ENCODE results near the gene ARFGAP1.

ARFGAP1 gene

DNA sequence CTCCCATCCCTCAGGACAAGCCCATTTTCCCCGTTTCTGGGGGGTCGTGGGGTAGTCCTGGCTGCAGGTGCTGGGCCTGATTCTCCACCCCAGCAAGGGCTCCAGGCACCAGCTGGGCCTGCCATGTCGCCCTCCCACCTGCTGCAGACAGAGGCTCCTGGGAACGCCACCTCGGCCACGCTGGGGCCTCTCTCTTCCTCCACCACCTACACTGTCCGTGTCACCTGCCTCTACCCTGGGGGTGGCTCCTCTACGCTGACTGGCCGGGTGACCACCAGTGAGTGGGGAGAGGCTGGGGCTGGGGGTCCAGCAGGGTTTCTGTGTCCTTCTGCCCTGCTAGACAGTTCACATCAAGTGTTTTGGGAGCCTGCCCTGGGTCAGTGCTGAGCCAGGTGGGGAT, 39.7 kb downstream of the ARFGAP1 start:
- Histone ChIP-seq H3K27me3 (ENCODE audit: control insufficient read depth, insufficient read depth, low read length) (peaks cover 15% of the 10 kb centered on the region), H3K9me3 (ENCODE audit: control insufficient read depth, low read length) (no peaks in the 10 kb centered on the region), H3K36me3 (ENCODE audit: control insufficient read depth, insufficient read depth, low read length) (no peaks in the 10 kb centered on the region), H3K9ac (ENCODE audit: low read length) (no peak overlapping the region), H3K4me1 (ENCODE audit: control insufficient read depth, insufficient read depth, low read length) (no peaks in the 10 kb centered on the region), H3K4me3 (ENCODE audit: low read length) (no peak overlapping the region)

DNA sequence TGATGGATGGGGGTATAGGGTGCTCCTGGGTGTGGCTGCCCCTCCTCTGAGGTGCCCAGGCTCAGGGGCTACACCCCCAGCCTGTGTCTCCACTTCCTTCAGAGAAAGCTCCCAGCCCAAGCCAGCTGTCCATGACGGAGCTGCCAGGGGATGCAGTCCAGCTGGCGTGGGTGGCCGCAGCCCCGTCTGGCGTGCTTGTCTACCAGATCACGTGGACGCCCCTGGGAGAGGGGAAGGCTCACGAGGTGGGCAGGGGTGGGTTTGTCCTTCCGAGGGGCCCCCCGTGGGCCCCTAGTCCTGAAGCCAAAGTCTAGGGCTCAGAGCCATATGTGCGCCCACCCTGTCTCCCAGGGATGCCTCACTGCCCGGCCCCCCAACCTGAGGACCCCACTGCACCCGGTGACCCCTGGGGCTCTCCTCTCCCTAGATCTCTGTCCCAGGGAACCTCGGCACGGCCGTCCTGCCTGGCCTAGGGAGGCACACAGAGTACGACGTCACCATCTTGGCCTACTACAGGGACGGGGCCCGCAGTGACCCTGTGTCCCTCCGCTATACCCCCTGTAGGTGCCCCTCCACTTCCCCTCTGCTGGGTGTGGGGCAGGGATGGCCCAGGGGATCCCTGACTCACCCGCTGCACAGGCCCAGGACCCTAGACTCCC, 40.2 kb downstream of the ARFGAP1 start:
- H3K36me3 ChIP-seq (ENCODE audit: control insufficient read depth, insufficient read depth, low read length), result no peaks in the 10 kb centered on the region
- H3K4me1 ChIP-seq (ENCODE audit: control insufficient read depth, insufficient read depth, low read length), result no peaks in the 10 kb centered on the region
- H3K4me3 ChIP-seq (ENCODE audit: low read length), result no peak overlapping the region
- H3K27me3 ChIP-seq (ENCODE audit: control insufficient read depth, insufficient read depth, low read length), result peaks cover 15% of the 10 kb centered on the region
- H3K9ac ChIP-seq (ENCODE audit: low read length), result no peak overlapping the region
- no peaks in the 10 kb centered on the region for H3K9me3 ChIP-seq (ENCODE audit: control insufficient read depth, low read length)

GRCh38 chr20:63313349-63314014, 40.9 kb downstream of the ARFGAP1 start:
- Histone ChIP-seq H3K36me3 (ENCODE audit: control insufficient read depth, insufficient read depth, low read length) (no peaks in the 10 kb centered on the region), H3K4me3 (ENCODE audit: low read length) (no peak overlapping the region), H3K27me3 (ENCODE audit: control insufficient read depth, insufficient read depth, low read length) (peaks cover 10% of the 10 kb centered on the region), H3K9me3 (ENCODE audit: control insufficient read depth, low read length) (no peaks in the 10 kb centered on the region), H3K4me1 (ENCODE audit: control insufficient read depth, insufficient read depth, low read length) (no peaks in the 10 kb centered on the region), H3K9ac (ENCODE audit: low read length) (no peak overlapping the region)

DNA sequence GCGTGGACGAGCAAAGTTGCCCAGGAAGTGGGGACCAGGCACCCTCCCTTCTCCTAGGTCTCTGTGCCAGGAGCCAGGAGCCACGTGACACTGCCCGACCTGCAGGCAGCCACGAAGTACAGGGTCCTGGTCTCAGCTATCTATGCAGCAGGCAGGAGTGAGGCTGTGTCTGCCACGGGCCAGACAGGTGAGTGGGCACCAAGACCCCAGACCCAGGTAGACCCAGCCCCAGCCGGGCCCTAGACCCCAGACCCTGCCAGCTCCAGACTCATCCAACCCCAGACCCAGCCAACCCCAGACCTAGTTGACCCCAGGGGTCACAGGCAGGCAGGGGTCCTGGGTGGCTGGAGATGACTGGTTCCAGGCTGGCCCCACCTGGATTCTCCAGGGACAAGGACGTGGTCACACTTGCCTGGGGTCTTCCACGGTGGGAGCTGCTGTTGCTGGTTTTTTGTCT, 41.4 kb downstream of the ARFGAP1 start:
- no peaks in the 10 kb centered on the region for H3K36me3 ChIP-seq (ENCODE audit: control insufficient read depth, insufficient read depth, low read length)
- no peak overlapping the region for H3K4me3 ChIP-seq (ENCODE audit: low read length)
- peaks cover 7% of the 10 kb centered on the region for H3K27me3 ChIP-seq (ENCODE audit: control insufficient read depth, insufficient read depth, low read length)
- no peak overlapping the region for H3K9ac ChIP-seq (ENCODE audit: low read length)
- no peaks in the 10 kb centered on the region for H3K4me1 ChIP-seq (ENCODE audit: control insufficient read depth, insufficient read depth, low read length)
- H3K9me3 ChIP-seq (ENCODE audit: control insufficient read depth, low read length), result no peaks in the 10 kb centered on the region

DNA sequence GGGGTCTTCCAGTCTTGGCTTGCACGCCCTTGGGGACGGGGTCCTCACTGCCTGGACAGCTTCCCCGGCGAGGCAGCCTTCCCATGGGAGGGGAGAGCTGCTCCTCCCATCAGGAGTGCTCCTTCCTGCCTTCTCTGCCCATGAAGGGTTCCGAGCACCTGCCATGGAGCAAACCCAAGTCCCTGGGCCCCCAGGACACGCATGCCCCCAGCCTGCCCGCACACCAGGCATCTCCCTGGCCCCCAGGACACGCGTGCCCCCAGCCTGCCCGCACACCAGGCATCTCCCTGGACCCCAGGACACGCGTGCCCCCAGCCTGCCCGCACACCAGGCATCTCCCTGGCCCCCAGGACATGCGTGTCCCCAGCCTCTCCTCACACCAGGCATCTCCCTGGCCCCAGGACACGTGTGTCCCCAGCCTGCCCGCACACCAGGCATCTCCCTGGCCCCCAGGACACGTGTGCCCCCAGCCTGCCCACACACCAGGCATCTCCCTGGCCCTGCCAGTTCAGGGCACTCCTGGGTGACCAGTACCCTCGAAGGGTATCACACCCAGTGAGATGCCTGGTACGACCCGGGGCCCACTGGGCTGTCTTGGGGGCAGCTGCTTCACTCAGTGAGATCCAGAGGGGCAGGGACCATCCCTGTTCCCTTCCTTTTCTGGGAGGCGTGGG, 42.1 kb downstream of the ARFGAP1 start:
- H3K4me1 ChIP-seq (ENCODE audit: control insufficient read depth, insufficient read depth, low read length), result no peaks in the 10 kb centered on the region
- H3K4me3 ChIP-seq (ENCODE audit: low read length), result no peak overlapping the region
- H3K36me3 ChIP-seq (ENCODE audit: control insufficient read depth, insufficient read depth, low read length), result no peaks in the 10 kb centered on the region
- H3K9me3 ChIP-seq (ENCODE audit: control insufficient read depth, low read length), result no peaks in the 10 kb centered on the region
- H3K9ac ChIP-seq (ENCODE audit: low read length), result no peak overlapping the region
- H3K27me3 ChIP-seq (ENCODE audit: control insufficient read depth, insufficient read depth, low read length), result peaks cover 3% of the 10 kb centered on the region

- no peaks in the 10 kb centered on the region for H3K9me3 ChIP-seq (ENCODE audit: control insufficient read depth, low read length)
- H3K27me3 ChIP-seq (ENCODE audit: control insufficient read depth, insufficient read depth, low read length), result peaks cover 3% of the 10 kb centered on the region
- H3K9ac ChIP-seq (ENCODE audit: low read length), result no peak overlapping the region
- H3K4me3 ChIP-seq (ENCODE audit: low read length), result no peak overlapping the region
- no peaks in the 10 kb centered on the region for H3K4me1 ChIP-seq (ENCODE audit: control insufficient read depth, insufficient read depth, low read length)
- no peaks in the 10 kb centered on the region for H3K36me3 ChIP-seq (ENCODE audit: control insufficient read depth, insufficient read depth, low read length)
Measured at GRCh38 chr20:63315240-63315689, 42.7 kb downstream of the ARFGAP1 start.

DNA sequence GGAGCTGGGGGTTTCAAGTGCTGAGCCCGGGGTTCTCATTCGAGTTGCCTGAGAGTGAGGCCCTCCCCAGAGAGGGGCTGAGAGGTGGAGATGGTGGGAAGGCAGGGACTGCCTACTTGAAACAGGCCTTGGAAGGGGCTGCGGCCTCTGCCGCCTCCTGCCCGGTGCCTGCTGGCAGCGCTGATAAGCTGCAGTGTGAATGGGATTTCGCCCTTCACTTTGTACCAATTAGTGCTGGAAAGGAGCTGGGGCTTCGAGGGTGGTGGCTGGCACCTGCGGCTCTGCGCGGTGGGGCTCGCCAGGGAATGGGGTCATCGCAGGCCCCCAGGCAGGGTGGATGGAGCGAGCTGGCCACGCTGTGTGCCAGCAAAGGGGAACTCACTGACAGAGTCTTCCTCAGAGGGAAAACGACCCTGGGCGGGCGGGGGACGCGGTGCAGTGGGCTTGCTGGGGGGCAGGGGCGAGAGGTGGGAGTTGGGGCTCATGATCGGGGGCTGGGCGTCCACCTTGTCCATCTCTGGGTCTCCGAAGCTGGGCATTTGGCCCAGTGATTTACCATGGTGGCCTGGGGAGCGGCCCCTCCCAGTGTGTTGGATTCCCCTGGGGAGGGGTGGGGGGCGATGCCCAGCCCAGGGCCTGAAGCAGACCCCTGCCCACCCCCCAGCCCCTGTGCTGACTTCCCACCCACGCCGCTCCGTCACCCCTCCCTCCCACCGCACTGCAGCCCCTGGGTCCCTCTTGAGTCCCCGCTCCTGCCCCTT, 43.3 kb downstream of the ARFGAP1 start:
- peaks cover 3% of the 10 kb centered on the region for H3K27me3 ChIP-seq (ENCODE audit: control insufficient read depth, insufficient read depth, low read length)
- no peaks in the 10 kb centered on the region for H3K9me3 ChIP-seq (ENCODE audit: control insufficient read depth, low read length)

GRCh38 chr20:63316502-63316921, 43.9 kb downstream of the ARFGAP1 start:
- no peaks in the 10 kb centered on the region for H3K9me3 ChIP-seq (ENCODE audit: control insufficient read depth, low read length)
- H3K4me3 ChIP-seq (ENCODE audit: low read length), result no peak overlapping the region
- peaks cover 3% of the 10 kb centered on the region for H3K27me3 ChIP-seq (ENCODE audit: control insufficient read depth, insufficient read depth, low read length)
- no peaks in the 10 kb centered on the region for H3K36me3 ChIP-seq (ENCODE audit: control insufficient read depth, insufficient read depth, low read length)
- no peaks in the 10 kb centered on the region for H3K4me1 ChIP-seq (ENCODE audit: control insufficient read depth, insufficient read depth, low read length)
- H3K9ac ChIP-seq (ENCODE audit: low read length), result no peak overlapping the region

More for the DNA sequence above, 43.3 kb downstream of the ARFGAP1 start:
- H3K9ac ChIP-seq (ENCODE audit: low read length), result no peak overlapping the region
- H3K36me3 ChIP-seq (ENCODE audit: control insufficient read depth, insufficient read depth, low read length), result no peaks in the 10 kb centered on the region
- H3K4me1 ChIP-seq (ENCODE audit: control insufficient read depth, insufficient read depth, low read length), result no peaks in the 10 kb centered on the region
- no peak overlapping the region for H3K4me3 ChIP-seq (ENCODE audit: low read length)

DNA sequence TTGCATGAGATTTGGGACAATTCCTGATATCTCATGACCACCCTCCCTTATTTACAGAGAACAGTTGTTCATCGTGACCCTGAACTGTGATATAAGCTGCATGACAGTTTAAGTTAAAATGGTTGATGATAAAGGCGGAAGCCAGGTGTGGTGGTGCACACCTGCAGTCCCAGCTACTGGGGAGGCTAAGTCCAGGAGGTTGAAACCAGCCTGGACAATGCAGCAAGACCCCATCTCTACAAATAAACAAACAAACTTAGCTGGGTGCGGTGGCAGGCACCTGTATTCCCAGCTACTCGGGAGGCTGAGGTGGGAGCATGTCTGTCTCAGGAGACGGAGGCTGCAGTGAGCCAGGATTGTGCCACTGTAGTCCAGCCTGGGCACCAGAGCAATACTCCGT, 44.4 kb downstream of the ARFGAP1 start:
- peaks cover 5% of the 10 kb centered on the region for H3K27me3 ChIP-seq (ENCODE audit: control insufficient read depth, insufficient read depth, low read length)
- H3K4me1 ChIP-seq (ENCODE audit: control insufficient read depth, insufficient read depth, low read length), result no peaks in the 10 kb centered on the region
- H3K4me3 ChIP-seq (ENCODE audit: low read length), result no peak overlapping the region
- H3K36me3 ChIP-seq (ENCODE audit: control insufficient read depth, insufficient read depth, low read length), result no peaks in the 10 kb centered on the region
- no peak overlapping the region for H3K9ac ChIP-seq (ENCODE audit: low read length)
- no peaks in the 10 kb centered on the region for H3K9me3 ChIP-seq (ENCODE audit: control insufficient read depth, low read length)

DNA sequence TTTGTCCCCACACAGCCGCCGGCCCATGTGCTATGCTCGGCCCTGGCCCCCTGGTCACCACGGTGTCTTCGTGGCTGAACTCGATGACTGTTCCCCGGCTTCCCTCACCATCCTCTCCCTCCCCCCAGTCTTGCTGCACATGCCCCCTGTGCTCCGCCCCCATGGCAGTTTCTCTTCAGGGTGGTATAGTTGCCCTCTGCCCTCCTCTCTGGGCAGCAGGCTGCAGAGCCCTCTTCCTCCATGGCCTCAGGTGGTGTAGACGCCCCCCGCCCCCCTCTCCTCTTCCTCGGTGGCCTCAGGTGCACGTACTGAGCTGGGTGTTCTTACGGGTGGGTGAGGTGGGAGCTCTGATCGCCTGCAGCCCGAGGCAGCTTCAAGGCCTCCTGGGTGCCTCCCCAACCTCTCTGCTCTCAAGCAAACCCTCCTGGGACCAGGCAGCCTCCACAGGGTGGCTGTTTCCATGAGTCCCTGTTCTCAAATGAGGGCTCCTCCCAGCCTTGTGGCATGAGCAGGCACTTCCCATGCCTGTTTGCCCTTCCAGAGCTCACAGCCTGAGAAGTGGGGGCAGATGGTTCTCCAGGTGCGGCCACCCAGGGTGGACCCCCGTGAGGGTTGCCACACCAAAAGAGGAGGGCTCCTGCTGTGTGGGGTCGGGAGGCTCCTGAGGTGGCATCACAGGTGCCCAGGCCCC, 45.1 kb downstream of the ARFGAP1 start:
- H3K27me3 ChIP-seq (ENCODE audit: control insufficient read depth, insufficient read depth, low read length), result peaks cover 12% of the 10 kb centered on the region
- H3K4me3 ChIP-seq (ENCODE audit: low read length), result no peak overlapping the region
- H3K4me1 ChIP-seq (ENCODE audit: control insufficient read depth, insufficient read depth, low read length), result no peaks in the 10 kb centered on the region
- no peaks in the 10 kb centered on the region for H3K9me3 ChIP-seq (ENCODE audit: control insufficient read depth, low read length)
- H3K9ac ChIP-seq (ENCODE audit: low read length), result no peak overlapping the region
- H3K36me3 ChIP-seq (ENCODE audit: control insufficient read depth, insufficient read depth, low read length), result no peaks in the 10 kb centered on the region

DNA sequence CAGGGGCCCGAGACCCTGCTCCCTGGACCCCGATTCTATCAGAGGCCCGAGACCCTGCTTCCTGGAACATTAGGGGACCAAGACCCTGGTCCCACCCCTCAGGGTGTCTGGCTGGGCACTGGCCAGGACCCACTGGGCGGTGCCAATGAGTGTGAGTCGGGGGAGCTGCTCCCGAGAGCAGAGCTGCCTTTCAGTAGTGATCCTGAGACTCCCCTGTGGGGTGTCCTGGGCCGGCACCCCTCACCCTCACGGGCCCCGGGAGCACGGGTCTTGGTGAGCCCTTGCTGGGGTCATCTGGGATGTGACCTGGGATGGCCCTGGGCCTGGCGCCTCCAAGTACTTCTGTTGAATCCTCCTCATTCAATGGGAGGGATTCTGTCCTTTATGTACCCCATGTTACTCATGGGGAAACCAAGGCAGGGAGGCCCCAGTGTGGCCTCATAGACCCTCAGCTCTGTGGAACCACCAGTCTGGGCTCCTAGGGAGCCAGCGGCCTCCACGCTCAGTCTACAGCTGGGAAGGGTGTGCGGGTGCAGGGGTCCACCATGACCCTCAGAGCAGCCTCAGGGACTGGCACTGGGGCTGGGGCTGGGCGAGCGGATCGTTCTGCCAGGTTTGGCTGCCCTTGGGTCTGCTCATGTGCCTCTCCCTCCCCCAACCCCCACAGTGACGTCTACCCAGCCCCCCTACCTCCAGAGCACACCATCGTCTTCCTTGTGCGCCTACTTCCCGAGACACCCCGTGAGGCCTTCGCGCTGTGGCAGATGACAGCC, 46.0 kb downstream of the ARFGAP1 start:
- Histone ChIP-seq H3K9ac (ENCODE audit: low read length) (no peak overlapping the region), H3K4me1 (ENCODE audit: control insufficient read depth, insufficient read depth, low read length) (no peaks in the 10 kb centered on the region), H3K36me3 (ENCODE audit: control insufficient read depth, insufficient read depth, low read length) (no peaks in the 10 kb centered on the region), H3K27me3 (ENCODE audit: control insufficient read depth, insufficient read depth, low read length) (peaks cover 13% of the 10 kb centered on the region), H3K9me3 (ENCODE audit: control insufficient read depth, low read length) (no peaks in the 10 kb centered on the region), H3K4me3 (ENCODE audit: low read length) (no peak overlapping the region)
